OCI-LY1 (cell line): Measurements from ENCODE around the gene GRB2.
"Not testable (repeated sequence)": the region's sequence is repeated elsewhere in the genome, so short reads cannot be mapped to it uniquely, and the experiment has no call there.

Source experiments
- H2AFZ ChIP-seq: fragments of 200-600 bp; sonication (generic), shearing (Covaris generic); 2 replicates; pipeline ENCODE4 v1.6.0; 2014; ENCODE audit warnings: antibody characterized with exemption, mild to moderate bottlenecking, low read length
- H3F3A ChIP-seq: fragments of 200-600 bp; sonication (generic), shearing (Covaris generic); 2 replicates; pipeline ENCODE4 v1.6.0; 2014; ENCODE audit warnings: mild to moderate bottlenecking, antibody characterized with exemption, low read length, moderate library complexity; ENCODE audit not compliant: insufficient read depth
- H3K27ac ChIP-seq: fragments of 200-600 bp; sonication (generic); 2 replicates; pipeline ENCODE4 v1.5.1; 2014; ENCODE audit warnings: low read length, mixed run types, mild to moderate bottlenecking, low read depth; ENCODE audit not compliant: poor library complexity, severe bottlenecking
- H3K27me3 ChIP-seq: fragments of 200-600 bp; sonication (generic); 2 replicates; pipeline ENCODE4 v1.6.0; 2014; ENCODE audit warnings: antibody characterized with exemption, mild to moderate bottlenecking, low read length, moderate library complexity; ENCODE audit not compliant: insufficient read depth
- H3K36me3 ChIP-seq: fragments of 200-600 bp; sonication (generic); 2 replicates; pipeline ENCODE4 v1.6.1; 2014; ENCODE audit warnings: mild to moderate bottlenecking, antibody characterized with exemption, low read length, moderate library complexity, mixed read lengths; ENCODE audit not compliant: insufficient read depth
- H3K4me1 ChIP-seq: fragments of 200-600 bp; sonication (generic); 2 replicates; pipeline ENCODE4 v1.5.1; 2014; ENCODE audit warnings: mild to moderate bottlenecking, low read length, moderate library complexity; ENCODE audit not compliant: insufficient read depth, severe bottlenecking
- H3K4me2 ChIP-seq: fragments of 200-600 bp; sonication (generic), shearing (Covaris generic); 2 replicates; pipeline ENCODE4 v1.6.1; 2014; ENCODE audit warnings: low read length
- H3K4me3 ChIP-seq: fragments of 200-600 bp; sonication (generic); 2 replicates; pipeline ENCODE4 v1.5.1; 2014; ENCODE audit warnings: low read length, low read depth, mild to moderate bottlenecking, mixed read lengths; ENCODE audit not compliant: poor library complexity, severe bottlenecking
- H3K79me2 ChIP-seq: fragments of 200-600 bp; shearing (Covaris generic); 2 replicates; pipeline ENCODE4 v1.6.1; 2016; ENCODE audit warnings: mixed run types, low read length, mixed read lengths; ENCODE audit not compliant: insufficient read depth
- H3K9ac ChIP-seq: fragments of 200-600 bp; sonication (generic), shearing (Covaris generic); 2 replicates; pipeline ENCODE4 v1.6.1; 2014; ENCODE audit warnings: mild to moderate bottlenecking, low read length, mixed read lengths
- H3K9me2 ChIP-seq: fragments of 200-600 bp; sonication (generic), shearing (Covaris generic); 2 replicates; pipeline ENCODE4 v1.6.1; 2014; ENCODE audit warnings: low read depth, mild to moderate bottlenecking, low read length, mixed read lengths
- H3K9me3 ChIP-seq: fragments of 200-600 bp; shearing (Covaris generic); 2 replicates; pipeline ENCODE4 v1.6.1; 2014; ENCODE audit warnings: low read length, mixed read lengths
- H4K20me1 ChIP-seq: fragments of 200-600 bp; sonication (generic), shearing (Covaris generic); 2 replicates; pipeline ENCODE4 v1.6.0; 2016; ENCODE audit warnings: mild to moderate bottlenecking, low read length; ENCODE audit not compliant: insufficient read depth
- EZH2 ChIP-seq: fragments of 200-600 bp; sonication (generic), shearing (Covaris generic); IDR thresholded peaks from 2 replicates; pipeline ENCODE4 v1.8.0; 2017; ENCODE audit warnings: borderline replicate concordance, mixed run types, mild to moderate bottlenecking, antibody characterized with exemption, low read length, moderate library complexity, mixed read lengths
- TF ChIP-seq, protein P1 (sequence below): fragments of 200-600 bp; sonication (generic), shearing (Covaris generic); IDR thresholded peaks from 2 replicates; pipeline ENCODE4 v1.5.1; 2017; ENCODE audit warnings: mild to moderate bottlenecking, antibody characterized with exemption, low read length, moderate library complexity, mixed read lengths

The GRB2 gene

DNA sequence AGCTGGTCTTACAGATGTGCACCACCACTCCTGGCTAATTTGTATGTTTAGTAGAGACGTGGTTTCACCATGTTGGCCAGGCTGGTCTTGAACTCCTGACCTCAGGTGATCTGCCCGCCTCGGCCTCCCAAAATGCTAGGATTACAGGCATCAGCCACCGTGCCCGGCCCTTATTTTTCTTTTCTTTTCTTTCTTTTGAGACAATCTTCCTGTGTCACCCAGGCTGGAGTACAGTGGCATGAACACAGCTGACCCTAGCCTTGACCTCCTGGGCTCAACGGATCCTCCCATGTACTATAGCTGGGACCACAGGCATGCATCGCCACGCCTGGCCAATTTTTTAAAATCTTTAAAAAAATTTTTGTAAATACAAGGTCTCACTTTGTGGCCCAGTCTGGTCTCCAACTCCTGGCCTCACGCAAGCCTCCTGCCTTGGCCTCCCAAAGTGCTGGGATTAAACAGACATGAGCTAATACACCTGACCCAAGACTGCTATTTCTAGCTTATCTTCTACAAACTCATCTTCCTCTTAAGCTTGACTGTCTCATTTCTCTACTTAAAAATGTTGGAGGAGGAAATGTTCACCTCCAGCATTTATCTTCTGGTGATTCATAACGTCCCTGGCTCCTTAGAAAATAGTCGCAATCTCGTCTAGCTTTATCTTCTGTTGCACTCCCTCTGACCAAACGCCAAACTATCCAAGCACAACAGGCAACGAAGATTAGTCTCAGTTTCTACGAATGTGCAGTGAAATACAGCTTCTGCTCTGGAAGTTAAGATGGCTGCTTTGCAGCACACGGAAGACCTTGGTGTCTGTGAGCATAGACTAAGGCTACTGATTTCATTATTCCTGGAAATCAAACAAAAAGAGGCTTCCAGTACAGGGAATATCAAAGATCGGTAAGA is 42.7 kb upstream of the GRB2 start:
- no peak overlapping the region for H3K27ac ChIP-seq
- H3K27me3 ChIP-seq: no peaks in the 10 kb centered on the region
- H2AFZ ChIP-seq: no peak overlapping the region
- no peaks in the 10 kb centered on the region for H3K36me3 ChIP-seq
- TF ChIP-seq, protein P1, sequence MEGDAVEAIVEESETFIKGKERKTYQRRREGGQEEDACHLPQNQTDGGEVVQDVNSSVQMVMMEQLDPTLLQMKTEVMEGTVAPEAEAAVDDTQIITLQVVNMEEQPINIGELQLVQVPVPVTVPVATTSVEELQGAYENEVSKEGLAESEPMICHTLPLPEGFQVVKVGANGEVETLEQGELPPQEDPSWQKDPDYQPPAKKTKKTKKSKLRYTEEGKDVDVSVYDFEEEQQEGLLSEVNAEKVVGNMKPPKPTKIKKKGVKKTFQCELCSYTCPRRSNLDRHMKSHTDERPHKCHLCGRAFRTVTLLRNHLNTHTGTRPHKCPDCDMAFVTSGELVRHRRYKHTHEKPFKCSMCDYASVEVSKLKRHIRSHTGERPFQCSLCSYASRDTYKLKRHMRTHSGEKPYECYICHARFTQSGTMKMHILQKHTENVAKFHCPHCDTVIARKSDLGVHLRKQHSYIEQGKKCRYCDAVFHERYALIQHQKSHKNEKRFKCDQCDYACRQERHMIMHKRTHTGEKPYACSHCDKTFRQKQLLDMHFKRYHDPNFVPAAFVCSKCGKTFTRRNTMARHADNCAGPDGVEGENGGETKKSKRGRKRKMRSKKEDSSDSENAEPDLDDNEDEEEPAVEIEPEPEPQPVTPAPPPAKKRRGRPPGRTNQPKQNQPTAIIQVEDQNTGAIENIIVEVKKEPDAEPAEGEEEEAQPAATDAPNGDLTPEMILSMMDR: no peak
- TF ChIP-seq EZH2: no peak
- no peak overlapping the region for H3K4me2 ChIP-seq
- no peaks in the 10 kb centered on the region for H3K4me1 ChIP-seq
- H3K79me2 ChIP-seq: no peaks in the 10 kb centered on the region
- H3K9me2 ChIP-seq: no peaks in the 10 kb centered on the region
- H4K20me1 ChIP-seq: no peaks in the 10 kb centered on the region
- H3K9me3 ChIP-seq: no peaks in the 10 kb centered on the region
- H3K4me3 ChIP-seq: no peak overlapping the region
- H3K9ac ChIP-seq: no peak overlapping the region
- H3F3A ChIP-seq: no peaks in the 10 kb centered on the region

DNA sequence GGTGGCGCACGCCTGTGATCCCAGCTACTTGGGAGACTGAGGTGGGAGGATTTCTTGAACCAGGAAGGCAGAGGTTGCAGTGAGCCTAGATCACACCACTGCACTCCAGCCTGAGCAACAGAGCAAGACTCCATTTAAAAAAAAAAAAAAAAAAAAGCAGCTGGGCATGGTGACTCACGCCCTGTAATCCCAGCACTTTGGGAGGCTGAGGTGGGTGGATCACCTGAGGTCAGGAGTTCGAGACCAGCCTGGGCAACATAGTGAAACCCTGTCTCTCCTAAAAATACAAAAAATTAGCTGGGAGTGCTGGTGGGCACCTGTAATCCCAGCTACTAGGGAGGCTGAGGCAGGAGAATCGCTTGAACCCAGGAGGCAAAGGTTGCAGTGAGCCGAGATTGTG is 40.4 kb upstream of the GRB2 start:
- H4K20me1 ChIP-seq, H3K4me3 ChIP-seq, H3K27ac ChIP-seq, H3K27me3 ChIP-seq, H3K9ac ChIP-seq, H2AFZ ChIP-seq, H3K9me3 ChIP-seq, H3K4me2 ChIP-seq, H3F3A ChIP-seq, H3K4me1 ChIP-seq, H3K36me3 ChIP-seq, H3K79me2 ChIP-seq, H3K9me2 ChIP-seq: not testable (repeated sequence)

DNA sequence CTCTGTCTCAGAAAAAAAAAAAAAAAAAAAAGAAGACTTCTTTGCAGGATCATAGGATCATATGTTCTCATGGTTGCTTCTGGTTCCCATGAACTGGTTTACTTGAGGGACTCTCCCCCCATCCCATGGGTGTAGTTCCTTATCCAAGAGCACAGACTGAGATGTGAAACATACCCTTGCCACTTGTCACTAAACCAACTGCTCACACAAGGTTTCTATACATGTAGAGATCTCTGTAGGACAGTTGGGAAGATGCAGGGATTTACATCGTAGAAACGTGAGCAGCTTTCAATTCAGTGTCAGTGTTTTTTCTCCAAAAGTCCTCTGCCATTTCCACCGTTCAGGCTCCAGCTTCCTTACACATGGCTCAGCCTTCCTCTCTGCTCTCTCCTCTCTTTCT is 39.8 kb upstream of the GRB2 start:
- Histone ChIP-seq H3K9me3 (no peaks in the 10 kb centered on the region), H3K79me2 (no peaks in the 10 kb centered on the region), H3K9ac (no peak overlapping the region), H2AFZ (no peak overlapping the region), H3K9me2 (no peaks in the 10 kb centered on the region), H3K36me3 (no peaks in the 10 kb centered on the region), H3K27ac (no peak overlapping the region), H3K4me2 (no peak overlapping the region), H4K20me1 (no peaks in the 10 kb centered on the region), H3K4me3 (no peak overlapping the region), H3K4me1 (no peaks in the 10 kb centered on the region), H3F3A (no peaks in the 10 kb centered on the region), H3K27me3 (no peaks in the 10 kb centered on the region; the same call in 1 of the 2 replicates)
- TF ChIP-seq EZH2: no peak
- TF ChIP-seq, protein P1: no peak
